HG03442 (cell line): ENCODE measurements around the gene FGD6.
"Not testable (repeated sequence)": the region's sequence is repeated elsewhere in the genome, so short reads cannot be mapped to it uniquely, and the experiment has no call there.

Source experiments
- ATAC-seq: cut with Tn5 transposase; IDR thresholded peaks from one replicate; pipeline ENCODE4 v1.9.1; 2021; ENCODE audit warnings: mild to moderate bottlenecking, moderate library complexity; ENCODE audit not compliant: unreplicated experiment

Gene FGD6

GRCh38 chr12:95206916-95207315 lies 10.4 kb downstream of the FGD6 start:
- ATAC-seq: no peak

- ATAC-seq: no peak
These were observed 11.6 kb downstream of the FGD6 start for GRCh38 chr12:95205685-95206084.

- ATAC-seq: no peak
These were observed 12.1 kb downstream of the FGD6 start for GRCh38 chr12:95205016-95205624.

GRCh38 chr12:95204141-95204866 lies 13.0 kb downstream of the FGD6 start:
- no peak for ATAC-seq

- no peak for ATAC-seq
These were observed 13.7 kb downstream of the FGD6 start for GRCh38 chr12:95203487-95204030.

GRCh38 chr12:95202691-95203486 lies 14.4 kb downstream of the FGD6 start:
- no peak for ATAC-seq

- no peak for ATAC-seq
These were observed 16.1 kb downstream of the FGD6 start for GRCh38 chr12:95201056-95201670.

- ATAC-seq: no peak
These were observed 17.0 kb downstream of the FGD6 start for GRCh38 chr12:95200128-95200894.

GRCh38 chr12:95198914-95199313 lies 18.4 kb downstream of the FGD6 start:
- no peak for ATAC-seq

GRCh38 chr12:95197636-95198035 lies 19.6 kb downstream of the FGD6 start:
- ATAC-seq: no peak

GRCh38 chr12:95196875-95197569 lies 20.2 kb downstream of the FGD6 start:
- not testable (repeated sequence) for ATAC-seq

GRCh38 chr12:95195122-95195521 lies 22.1 kb downstream of the FGD6 start:
- ATAC-seq: no peak

- no peak for ATAC-seq
These were observed 24.1 kb downstream of the FGD6 start for GRCh38 chr12:95193139-95193538.

- ATAC-seq: no peak
These were observed 25.0 kb downstream of the FGD6 start for GRCh38 chr12:95192271-95192670.

GRCh38 chr12:95191060-95191696 lies 26.1 kb downstream of the FGD6 start:
- ATAC-seq: no peak

GRCh38 chr12:95187865-95188415 lies 29.3 kb downstream of the FGD6 start:
- no peak for ATAC-seq

GRCh38 chr12:95185854-95186253 lies 31.4 kb downstream of the FGD6 start:
- no peak for ATAC-seq

- no peak for ATAC-seq
These were observed 32.2 kb downstream of the FGD6 start for GRCh38 chr12:95185072-95185471.

GRCh38 chr12:95184121-95184520 lies 33.1 kb downstream of the FGD6 start:
- ATAC-seq: no peak
